Natural killer cell (primary cell): ENCODE measurements around the gene NOL6. TPM values are rescaled to one million over a fixed set of nuclear protein-coding genes. Genes with fewer than 3 reads are reported as not detected.
A peak's percentile ranks its signal among the peaks of the same experiment; 100 is the strongest.

ENCODE experiments used
- ATAC-seq, 3 donors: fragments of 150-1000 bp in 2 of 3; fragments of 200-7000 bp in 1 of 3; cut with Tn5 transposase; 1 replicate in 1 of 3; 2 replicates in 2 of 3; pipeline ENCODE4 v1.10.0; 2021; ENCODE audit warnings: mild to moderate bottlenecking in 2 of 3, moderate library complexity in 2 of 3
- DNase-seq, 2 donors: peaks; one replicate each; pipeline versions ENCODE4 v3.0.0 to v3.0.0-alpha.2; 2013 to 2021; ENCODE audit warnings: mixed read lengths in 1 of 2
- H3K27ac ChIP-seq: one replicate; pipeline ENCODE4 v1.5.1; 2013; ENCODE audit warnings: mild to moderate bottlenecking, low read length
- H3K27me3 ChIP-seq: one replicate; pipeline ENCODE4 v1.6.1; 2013; ENCODE audit warnings: low read length; ENCODE audit not compliant: control insufficient read depth, insufficient read depth
- H3K36me3 ChIP-seq: one replicate; pipeline ENCODE4 v1.6.1; 2013; ENCODE audit warnings: low read length; ENCODE audit not compliant: control insufficient read depth, insufficient read depth
- H3K4me1 ChIP-seq: one replicate; pipeline ENCODE4 v1.6.1; 2013; ENCODE audit warnings: low read length; ENCODE audit not compliant: control insufficient read depth, insufficient read depth
- H3K4me3 ChIP-seq: one replicate; pipeline ENCODE4 v1.5.1; 2013; ENCODE audit warnings: low read length
- H3K9me3 ChIP-seq: one replicate; pipeline ENCODE4 v1.6.1; 2013; ENCODE audit warnings: low read length; ENCODE audit not compliant: control insufficient read depth, insufficient read depth
- H3K27ac Mint-ChIP-seq, 2 donors: one replicate each; pipeline ENCODE4 v1.8.0; 2022; ENCODE audit warnings: mild to moderate bottlenecking in 2 of 2, mixed read lengths in 2 of 2, moderate library complexity in 1 of 2
- H3K27me3 Mint-ChIP-seq, 2 donors: one replicate each; pipeline ENCODE4 v1.8.0; 2022; ENCODE audit warnings: low read depth in 2 of 2, mixed read lengths in 2 of 2
- H3K36me3 Mint-ChIP-seq: one replicate; pipeline ENCODE4 v1.8.0; 2022; ENCODE audit warnings: mixed read lengths
- H3K4me1 Mint-ChIP-seq, 2 donors: one replicate each; pipeline ENCODE4 v1.8.0; 2022; ENCODE audit warnings: mixed read lengths in 2 of 2
- H3K4me3 Mint-ChIP-seq: one replicate; pipeline ENCODE4 v1.8.0; 2022; ENCODE audit warnings: mild to moderate bottlenecking, moderate library complexity, mixed read lengths
- H3K9me3 Mint-ChIP-seq, 2 donors: one replicate each; pipeline ENCODE4 v1.8.0; 2022; ENCODE audit warnings: mixed read lengths in 2 of 2
- CTCF ChIP-seq: fragments of 200-600 bp; IDR thresholded peaks from one replicate; pipeline ENCODE4 v1.8.0; 2022; ENCODE audit warnings: antibody characterized with exemption
- WGBS: methylation state at CpG from one replicate; pipeline ENCODE4 v1.1.7; 2013; ENCODE audit warnings: missing lambda C conversion rate; ENCODE audit not compliant: insufficient coverage; 5-methylcytosine and 5-hydroxymethylcytosine counted together
- intact Hi-C: fragments of 100-400 bp; cut with micrococcal nuclease; formaldehyde crosslinking; loops from one replicate; pipeline ENCODE4 v1.14.2; 2022
- total RNA-seq, 4 donors: library from RNA; stranded (reverse); fragments of 120-200 nt in 1 of 4; gene quantifications; one replicate each; pipeline versions ENCODE4 v1.2.3 to v1.2.4, GENCODE V29; 2013 to 2022

Gene NOL6
- total RNA-seq, 3 donors from 2014 or later (not counting 1 experiment from before 2014, with no cell fraction given) = 34.2 to 42.2 (median 38.2) TPM

GRCh38 chr9:33480976-33481375, 7.3 kb upstream of the NOL6 start:
- WGBS = 92% methylated on average over 6 of the region's 6 CpGs

GRCh38 chr9:33480106-33480505, 6.4 kb upstream of the NOL6 start:
- Histone ChIP-seq H3K4me3 (no peak overlapping the region), H3K9me3 (no peaks in the 10 kb centered on the region), H3K36me3 (no peaks in the 10 kb centered on the region), H3K4me1 (no peaks in the 10 kb centered on the region), H3K27me3 (no peaks in the 10 kb centered on the region), H3K27ac (no peak overlapping the region)
- intact Hi-C loops = no loop called here
- no peak overlapping the region for H3K27ac Mint-ChIP-seq
- WGBS = 89% methylated on average over 2 of the region's 2 CpGs
- ATAC-seq = no peak
- H3K27me3 Mint-ChIP-seq = no peaks in the 10 kb centered on the region
- no peak for DNase-seq
- no peak overlapping the region for H3K4me3 Mint-ChIP-seq
- no peak for TF ChIP-seq CTCF
- H3K4me1 Mint-ChIP-seq = no peaks in the 10 kb centered on the region
- no peaks in the 10 kb centered on the region for H3K36me3 Mint-ChIP-seq
- H3K9me3 Mint-ChIP-seq = no peaks in the 10 kb centered on the region

More at GRCh38 chr9:33480976-33481375, 7.3 kb upstream of the NOL6 start:
- Mint-ChIP-seq H3K27ac (no peak overlapping the region), H3K27me3 (no peaks in the 10 kb centered on the region), H3K4me1 (no peaks in the 10 kb centered on the region), H3K9me3 (no peaks in the 10 kb centered on the region), H3K36me3 (no peaks in the 10 kb centered on the region), H3K4me3 (no peak overlapping the region)
- no peaks in the 10 kb centered on the region for H3K36me3 ChIP-seq
- ATAC-seq (no peak), DNase-seq (no peak)
- no peaks in the 10 kb centered on the region for H3K4me1 ChIP-seq
- no peaks in the 10 kb centered on the region for H3K9me3 ChIP-seq
- no peak for TF ChIP-seq CTCF
- no peak overlapping the region for H3K4me3 ChIP-seq
- H3K27ac ChIP-seq = no peak overlapping the region
- no peaks in the 10 kb centered on the region for H3K27me3 ChIP-seq
- intact Hi-C loops = no loop called here

GRCh38 chr9:33476503-33476902, 2.8 kb upstream of the NOL6 start:
- Mint-ChIP-seq H3K4me3 (no peak overlapping the region), H3K36me3 (peaks cover 4% of the 10 kb centered on the region), H3K9me3 (no peaks in the 10 kb centered on the region), H3K4me1 (peaks cover 18 to 19% of the 10 kb centered on the region in 2 donors), H3K27ac (no peak overlapping the region), H3K27me3 (no peaks in the 10 kb centered on the region)
- H3K27ac ChIP-seq = no peak overlapping the region
- WGBS = 96% methylated on average over 10 of the region's 10 CpGs
- DNase-seq (no peak), ATAC-seq (no peak)
- no peak for TF ChIP-seq CTCF
- intact Hi-C loops = loop anchor here (10.0 kb wide), 1 partner anchor 212 kb away; the partner anchor contains the start of genes BAG1 and CHMP5
- no peak overlapping the region for H3K4me3 ChIP-seq
- peaks cover 5% of the 10 kb centered on the region for H3K36me3 ChIP-seq
- no peaks in the 10 kb centered on the region for H3K9me3 ChIP-seq
- no peaks in the 10 kb centered on the region for H3K27me3 ChIP-seq
- H3K4me1 ChIP-seq = peaks cover 15% of the 10 kb centered on the region

- no peak for ATAC-seq
- Histone ChIP-seq H3K27ac (no peak overlapping the region), H3K4me1 (peaks cover 15% of the 10 kb centered on the region), H3K27me3 (no peaks in the 10 kb centered on the region), H3K4me3 (no peak overlapping the region), H3K36me3 (peaks cover 13% of the 10 kb centered on the region), H3K9me3 (no peaks in the 10 kb centered on the region)
- Mint-ChIP-seq H3K36me3 (peaks cover 8% of the 10 kb centered on the region), H3K4me1 (peaks cover 20 to 21% of the 10 kb centered on the region in 2 donors), H3K27ac (no peak overlapping the region), H3K9me3 (no peaks in the 10 kb centered on the region), H3K27me3 (no peaks in the 10 kb centered on the region), H3K4me3 (peak overlapping the region; percentile 35)
- intact Hi-C loops = loop anchor here (10.0 kb wide), 1 partner anchor 211 kb away; the partner anchor contains the start of genes BAG1 and CHMP5
- TF ChIP-seq CTCF = no peak
- DNase-seq = peak in 1 of 2 donors; percentile 5
- WGBS = no CpG with 5 or more reads among the region's 1 CpG
Measured at GRCh38 chr9:33475357-33475756, 1.6 kb upstream of the NOL6 start.
